GM23338 (cell line): ENCODE measurements around the gene BPNT1.

ENCODE experiments used
- CREB1 ChIP-seq: fragments of 250-450 bp; sonication (Bioruptor Pico); IDR thresholded peaks from 2 replicates; pipeline ENCODE4 v1.5.0; 2020; ENCODE audit warnings: low read depth, mild to moderate bottlenecking, moderate library complexity
- EZH2 ChIP-seq: fragments of 200-600 bp; sonication (generic); IDR thresholded peaks from one replicate; pipeline ENCODE4 v1.8.0; 2017; ENCODE audit warnings: antibody characterized with exemption, mild to moderate bottlenecking, low read depth; ENCODE audit not compliant: unreplicated experiment
- EZH2phosphoT487 ChIP-seq: fragments of 200-600 bp; sonication (generic); IDR thresholded peaks from one replicate; pipeline ENCODE4 v1.8.1; 2018; ENCODE audit warnings: antibody characterized with exemption; ENCODE audit not compliant: unreplicated experiment
- JUNB ChIP-seq: IDR thresholded peaks from one replicate; pipeline ENCODE4 v1.6.1; 2016; ENCODE audit warnings: antibody characterized with exemption; ENCODE audit not compliant: unreplicated experiment
- NANOG ChIP-seq: IDR thresholded peaks from 2 replicates; pipeline ENCODE4 v1.6.1; 2016; ENCODE audit warnings: antibody characterized with exemption, borderline replicate concordance
- POLR2AphosphoS5 ChIP-seq: IDR thresholded peaks from 2 replicates; pipeline ENCODE4 v1.6.1; 2016; ENCODE audit warnings: antibody characterized with exemption, low read depth
- STAT1 ChIP-seq: IDR thresholded peaks from one replicate; pipeline ENCODE4 v1.6.1; 2016; ENCODE audit warnings: antibody characterized with exemption; ENCODE audit not compliant: unreplicated experiment
- ZNF331 ChIP-seq: fragments of 250-450 bp; sonication (Bioruptor Pico); IDR thresholded peaks from 2 replicates; pipeline ENCODE4 v1.5.0; 2020; ENCODE audit warnings: low read depth, mild to moderate bottlenecking, moderate library complexity
- TF ChIP-seq, protein P1 (sequence below), 2 experiments: fragments of 200-600 bp in 1 of 2; sonication (generic) in 1 of 2; conservative IDR thresholded peaks; 2 replicates each; pipeline versions ENCODE4 v1.5.1 to v1.6.1; 2016 to 2017; ENCODE audit warnings: antibody characterized with exemption in 2 of 2, low read depth in 2 of 2, mild to moderate bottlenecking in 2 of 2, moderate library complexity in 1 of 2
- TF ChIP-seq, protein P2 (sequence below): IDR thresholded peaks from one replicate; pipeline ENCODE4 v1.6.1; 2018; ENCODE audit warnings: antibody characterized with exemption; ENCODE audit not compliant: unreplicated experiment
- TF ChIP-seq, protein P3 (sequence below): fragments of 250-450 bp; sonication (Bioruptor Pico); IDR thresholded peaks from 2 replicates; pipeline ENCODE4 v1.5.0; 2020; ENCODE audit warnings: mild to moderate bottlenecking, moderate library complexity

DNA sequence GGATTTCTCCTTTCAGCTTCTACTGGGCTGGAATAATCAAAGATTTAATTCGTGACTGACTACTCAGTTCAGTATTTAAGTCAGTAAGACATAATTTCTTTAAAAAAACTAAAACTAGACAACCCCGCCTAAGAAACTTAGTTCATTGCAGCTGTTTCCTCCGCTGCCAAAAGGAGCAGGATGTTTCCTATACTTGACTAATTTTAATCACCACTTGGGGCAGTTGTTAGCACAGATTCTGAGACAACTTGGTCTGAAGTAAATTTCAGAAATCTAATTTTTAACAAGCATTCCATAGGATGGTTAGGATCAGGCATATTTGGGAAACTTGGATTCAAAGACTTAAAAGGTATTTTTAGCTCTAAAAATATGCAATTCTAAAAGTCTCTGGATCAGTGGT, 77.3 kb downstream of the BPNT1 start:
- TF ChIP-seq, protein P1, sequence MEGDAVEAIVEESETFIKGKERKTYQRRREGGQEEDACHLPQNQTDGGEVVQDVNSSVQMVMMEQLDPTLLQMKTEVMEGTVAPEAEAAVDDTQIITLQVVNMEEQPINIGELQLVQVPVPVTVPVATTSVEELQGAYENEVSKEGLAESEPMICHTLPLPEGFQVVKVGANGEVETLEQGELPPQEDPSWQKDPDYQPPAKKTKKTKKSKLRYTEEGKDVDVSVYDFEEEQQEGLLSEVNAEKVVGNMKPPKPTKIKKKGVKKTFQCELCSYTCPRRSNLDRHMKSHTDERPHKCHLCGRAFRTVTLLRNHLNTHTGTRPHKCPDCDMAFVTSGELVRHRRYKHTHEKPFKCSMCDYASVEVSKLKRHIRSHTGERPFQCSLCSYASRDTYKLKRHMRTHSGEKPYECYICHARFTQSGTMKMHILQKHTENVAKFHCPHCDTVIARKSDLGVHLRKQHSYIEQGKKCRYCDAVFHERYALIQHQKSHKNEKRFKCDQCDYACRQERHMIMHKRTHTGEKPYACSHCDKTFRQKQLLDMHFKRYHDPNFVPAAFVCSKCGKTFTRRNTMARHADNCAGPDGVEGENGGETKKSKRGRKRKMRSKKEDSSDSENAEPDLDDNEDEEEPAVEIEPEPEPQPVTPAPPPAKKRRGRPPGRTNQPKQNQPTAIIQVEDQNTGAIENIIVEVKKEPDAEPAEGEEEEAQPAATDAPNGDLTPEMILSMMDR (conservative IDR thresholded peaks at IDR 0.05; ENCODE audit: low read depth in 2 of 2): no peak
- TF ChIP-seq POLR2AphosphoS5 (no peak), EZH2phosphoT487 (no peak), EZH2 (no peak), CREB1 (no peak), JUNB (no peak), STAT1 (no peak), NANOG (no peak), ZNF331 (CRISPR knock-in tag) (no peak)
- TF ChIP-seq, protein P2, sequence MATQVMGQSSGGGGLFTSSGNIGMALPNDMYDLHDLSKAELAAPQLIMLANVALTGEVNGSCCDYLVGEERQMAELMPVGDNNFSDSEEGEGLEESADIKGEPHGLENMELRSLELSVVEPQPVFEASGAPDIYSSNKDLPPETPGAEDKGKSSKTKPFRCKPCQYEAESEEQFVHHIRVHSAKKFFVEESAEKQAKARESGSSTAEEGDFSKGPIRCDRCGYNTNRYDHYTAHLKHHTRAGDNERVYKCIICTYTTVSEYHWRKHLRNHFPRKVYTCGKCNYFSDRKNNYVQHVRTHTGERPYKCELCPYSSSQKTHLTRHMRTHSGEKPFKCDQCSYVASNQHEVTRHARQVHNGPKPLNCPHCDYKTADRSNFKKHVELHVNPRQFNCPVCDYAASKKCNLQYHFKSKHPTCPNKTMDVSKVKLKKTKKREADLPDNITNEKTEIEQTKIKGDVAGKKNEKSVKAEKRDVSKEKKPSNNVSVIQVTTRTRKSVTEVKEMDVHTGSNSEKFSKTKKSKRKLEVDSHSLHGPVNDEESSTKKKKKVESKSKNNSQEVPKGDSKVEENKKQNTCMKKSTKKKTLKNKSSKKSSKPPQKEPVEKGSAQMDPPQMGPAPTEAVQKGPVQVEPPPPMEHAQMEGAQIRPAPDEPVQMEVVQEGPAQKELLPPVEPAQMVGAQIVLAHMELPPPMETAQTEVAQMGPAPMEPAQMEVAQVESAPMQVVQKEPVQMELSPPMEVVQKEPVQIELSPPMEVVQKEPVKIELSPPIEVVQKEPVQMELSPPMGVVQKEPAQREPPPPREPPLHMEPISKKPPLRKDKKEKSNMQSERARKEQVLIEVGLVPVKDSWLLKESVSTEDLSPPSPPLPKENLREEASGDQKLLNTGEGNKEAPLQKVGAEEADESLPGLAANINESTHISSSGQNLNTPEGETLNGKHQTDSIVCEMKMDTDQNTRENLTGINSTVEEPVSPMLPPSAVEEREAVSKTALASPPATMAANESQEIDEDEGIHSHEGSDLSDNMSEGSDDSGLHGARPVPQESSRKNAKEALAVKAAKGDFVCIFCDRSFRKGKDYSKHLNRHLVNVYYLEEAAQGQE: no peak
- TF ChIP-seq, protein P3, sequence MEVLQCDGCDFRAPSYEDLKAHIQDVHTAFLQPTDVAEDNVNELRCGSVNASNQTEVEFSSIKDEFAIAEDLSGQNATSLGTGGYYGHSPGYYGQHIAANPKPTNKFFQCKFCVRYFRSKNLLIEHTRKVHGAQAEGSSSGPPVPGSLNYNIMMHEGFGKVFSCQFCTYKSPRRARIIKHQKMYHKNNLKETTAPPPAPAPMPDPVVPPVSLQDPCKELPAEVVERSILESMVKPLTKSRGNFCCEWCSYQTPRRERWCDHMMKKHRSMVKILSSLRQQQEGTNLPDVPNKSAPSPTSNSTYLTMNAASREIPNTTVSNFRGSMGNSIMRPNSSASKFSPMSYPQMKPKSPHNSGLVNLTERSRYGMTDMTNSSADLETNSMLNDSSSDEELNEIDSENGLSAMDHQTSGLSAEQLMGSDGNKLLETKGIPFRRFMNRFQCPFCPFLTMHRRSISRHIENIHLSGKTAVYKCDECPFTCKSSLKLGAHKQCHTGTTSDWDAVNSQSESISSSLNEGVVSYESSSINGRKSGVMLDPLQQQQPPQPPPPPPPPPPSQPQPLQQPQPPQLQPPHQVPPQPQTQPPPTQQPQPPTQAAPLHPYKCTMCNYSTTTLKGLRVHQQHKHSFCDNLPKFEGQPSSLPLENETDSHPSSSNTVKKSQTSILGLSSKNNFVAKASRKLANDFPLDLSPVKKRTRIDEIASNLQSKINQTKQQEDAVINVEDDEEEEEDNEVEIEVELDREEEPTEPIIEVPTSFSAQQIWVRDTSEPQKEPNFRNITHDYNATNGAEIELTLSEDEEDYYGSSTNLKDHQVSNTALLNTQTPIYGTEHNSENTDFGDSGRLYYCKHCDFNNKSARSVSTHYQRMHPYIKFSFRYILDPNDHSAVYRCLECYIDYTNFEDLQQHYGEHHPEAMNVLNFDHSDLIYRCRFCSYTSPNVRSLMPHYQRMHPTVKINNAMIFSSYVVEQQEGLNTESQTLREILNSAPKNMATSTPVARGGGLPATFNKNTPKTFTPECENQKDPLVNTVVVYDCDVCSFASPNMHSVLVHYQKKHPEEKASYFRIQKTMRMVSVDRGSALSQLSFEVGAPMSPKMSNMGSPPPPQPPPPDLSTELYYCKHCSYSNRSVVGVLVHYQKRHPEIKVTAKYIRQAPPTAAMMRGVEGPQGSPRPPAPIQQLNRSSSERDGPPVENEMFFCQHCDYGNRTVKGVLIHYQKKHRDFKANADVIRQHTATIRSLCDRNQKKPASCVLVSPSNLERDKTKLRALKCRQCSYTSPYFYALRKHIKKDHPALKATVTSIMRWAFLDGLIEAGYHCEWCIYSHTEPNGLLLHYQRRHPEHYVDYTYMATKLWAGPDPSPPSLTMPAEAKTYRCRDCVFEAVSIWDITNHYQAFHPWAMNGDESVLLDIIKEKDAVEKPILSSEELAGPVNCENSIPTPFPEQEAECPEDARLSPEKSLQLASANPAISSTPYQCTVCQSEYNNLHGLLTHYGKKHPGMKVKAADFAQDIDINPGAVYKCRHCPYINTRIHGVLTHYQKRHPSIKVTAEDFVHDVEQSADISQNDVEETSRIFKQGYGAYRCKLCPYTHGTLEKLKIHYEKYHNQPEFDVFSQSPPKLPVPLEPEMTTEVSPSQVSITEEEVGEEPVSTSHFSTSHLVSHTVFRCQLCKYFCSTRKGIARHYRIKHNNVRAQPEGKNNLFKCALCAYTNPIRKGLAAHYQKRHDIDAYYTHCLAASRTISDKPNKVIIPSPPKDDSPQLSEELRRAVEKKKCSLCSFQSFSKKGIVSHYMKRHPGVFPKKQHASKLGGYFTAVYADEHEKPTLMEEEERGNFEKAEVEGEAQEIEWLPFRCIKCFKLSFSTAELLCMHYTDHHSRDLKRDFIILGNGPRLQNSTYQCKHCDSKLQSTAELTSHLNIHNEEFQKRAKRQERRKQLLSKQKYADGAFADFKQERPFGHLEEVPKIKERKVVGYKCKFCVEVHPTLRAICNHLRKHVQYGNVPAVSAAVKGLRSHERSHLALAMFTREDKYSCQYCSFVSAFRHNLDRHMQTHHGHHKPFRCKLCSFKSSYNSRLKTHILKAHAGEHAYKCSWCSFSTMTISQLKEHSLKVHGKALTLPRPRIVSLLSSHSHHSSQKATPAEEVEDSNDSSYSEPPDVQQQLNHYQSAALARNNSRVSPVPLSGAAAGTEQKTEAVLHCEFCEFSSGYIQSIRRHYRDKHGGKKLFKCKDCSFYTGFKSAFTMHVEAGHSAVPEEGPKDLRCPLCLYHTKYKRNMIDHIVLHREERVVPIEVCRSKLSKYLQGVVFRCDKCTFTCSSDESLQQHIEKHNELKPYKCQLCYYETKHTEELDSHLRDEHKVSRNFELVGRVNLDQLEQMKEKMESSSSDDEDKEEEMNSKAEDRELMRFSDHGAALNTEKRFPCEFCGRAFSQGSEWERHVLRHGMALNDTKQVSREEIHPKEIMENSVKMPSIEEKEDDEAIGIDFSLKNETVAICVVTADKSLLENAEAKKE: no peak
